Activated CD4-positive, CD25-positive, alpha-beta regulatory T cell treated with anti-CD3 and anti-CD28 coated beads, Interleukin-2, amount 50 U/mL, for 24 hours (primary cell): Measurements from ENCODE around the gene RXRA.

Experiments used
- ATAC-seq, 2 donors: fragments of 150-1000 bp; cut with Tn5 transposase; one replicate each; pipeline ENCODE4 v1.10.0; 2021; ENCODE audit warnings: mild to moderate bottlenecking in 1 of 2, moderate library complexity in 1 of 2

Gene RXRA

DNA sequence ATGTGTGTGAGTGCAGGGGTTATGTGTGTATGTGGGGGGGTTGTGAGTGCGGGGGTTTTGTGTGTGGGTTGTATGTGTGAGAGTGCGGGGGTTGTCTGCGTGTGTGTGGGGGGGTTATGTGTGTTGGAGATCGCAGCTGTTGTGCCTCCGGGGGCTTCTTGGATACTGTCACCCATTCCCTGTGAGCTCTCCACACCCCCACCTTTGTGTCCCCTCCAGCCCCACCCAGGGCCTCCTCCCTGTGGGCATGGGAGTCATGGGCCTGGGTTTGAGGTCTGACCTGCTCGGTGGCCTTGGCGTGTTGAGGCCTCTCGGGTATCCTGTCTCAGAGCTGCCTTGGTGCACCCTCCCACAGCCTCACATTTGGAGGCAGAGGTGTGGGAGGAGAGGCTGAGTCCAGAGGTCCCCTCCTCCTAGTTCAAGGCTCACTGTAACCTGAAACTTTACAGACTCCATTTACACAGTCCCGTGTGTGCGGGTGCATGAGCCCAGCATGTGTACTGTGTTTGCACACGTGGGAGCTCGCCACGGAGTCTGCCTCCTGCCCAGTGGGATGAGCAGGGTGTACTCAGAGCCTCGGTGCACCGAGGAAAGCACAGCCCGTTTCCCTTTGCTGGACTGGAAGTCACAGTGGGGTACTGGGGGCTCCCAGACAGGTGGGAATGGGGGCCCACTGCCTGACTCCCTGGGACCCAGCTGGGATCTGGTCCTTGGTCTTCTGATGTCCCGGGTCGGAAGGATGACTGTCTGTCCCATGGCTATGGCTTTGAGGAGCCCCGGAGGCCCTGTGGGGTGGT, 43.4 kb downstream of the RXRA start:
- ATAC-seq, result no peak

GRCh38 chr9:134370213-134370492, 43.9 kb downstream of the RXRA start:
- no peak for ATAC-seq

DNA sequence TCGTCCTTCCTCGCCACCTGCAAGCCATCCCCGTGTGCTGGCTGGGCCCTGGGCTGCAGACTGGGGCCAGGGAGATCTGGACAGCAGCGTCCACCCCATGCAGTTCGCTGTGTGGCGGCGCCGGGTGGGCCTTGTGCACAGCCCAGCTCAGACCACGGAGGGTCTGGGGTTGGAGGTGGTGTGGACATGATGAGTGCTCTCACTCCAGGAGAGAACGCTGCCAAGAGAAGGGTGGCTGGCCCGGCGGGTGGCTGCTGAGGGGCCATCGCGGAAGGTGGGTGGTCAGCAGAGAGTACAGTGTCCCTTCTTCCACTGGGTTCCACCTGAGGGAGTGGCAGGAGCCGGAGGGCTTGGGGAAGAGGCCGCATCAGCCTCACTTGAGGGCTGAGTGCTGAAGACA, 44.4 kb downstream of the RXRA start:
- no peak for ATAC-seq

DNA sequence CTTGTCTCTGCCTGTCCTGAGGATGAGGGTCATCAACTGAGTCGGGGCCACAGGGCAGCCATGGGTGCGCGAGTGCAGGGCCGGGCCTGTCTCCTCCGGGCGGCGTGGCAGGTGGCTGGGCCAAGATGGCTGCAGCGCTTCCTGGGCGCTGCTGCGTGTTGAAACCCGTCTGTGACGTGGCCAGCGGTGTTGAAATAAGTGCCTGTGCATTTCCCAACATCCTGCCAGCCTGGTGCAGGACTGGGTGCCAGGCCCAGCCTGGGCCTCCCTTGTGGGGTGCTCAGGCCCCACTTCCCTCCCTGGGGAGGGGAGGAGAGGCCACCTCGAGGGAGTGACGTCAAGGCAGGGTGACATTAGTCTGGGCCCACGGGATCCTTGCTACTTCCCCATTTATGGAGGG, 45.5 kb downstream of the RXRA start:
- ATAC-seq, result no peak

GRCh38 chr9:134372581-134373267, 46.5 kb downstream of the RXRA start:
- ATAC-seq, result no peak

GRCh38 chr9:134373269-134373668, 47.0 kb downstream of the RXRA start:
- ATAC-seq, result no peak

DNA sequence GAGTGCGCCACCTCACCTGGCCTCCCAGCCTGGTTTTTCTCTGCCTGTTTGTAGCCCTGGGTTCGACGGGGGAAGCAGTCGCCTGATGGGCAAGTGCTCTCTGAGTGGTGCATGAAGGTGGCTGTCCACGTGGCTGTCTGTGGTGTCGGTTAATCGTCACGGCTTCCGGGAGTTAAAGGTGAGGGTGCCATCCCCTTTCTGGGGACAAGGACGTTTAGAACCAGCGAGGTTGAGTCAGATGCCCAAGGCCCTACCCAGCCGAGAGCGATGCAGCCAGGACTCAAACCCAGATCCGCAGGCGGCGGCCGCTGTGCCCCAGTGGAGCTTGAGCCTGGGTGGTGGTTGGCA, 47.7 kb downstream of the RXRA start:
- no peak for ATAC-seq

GRCh38 chr9:134374301-134375010, 48.2 kb downstream of the RXRA start:
- no peak for ATAC-seq

DNA sequence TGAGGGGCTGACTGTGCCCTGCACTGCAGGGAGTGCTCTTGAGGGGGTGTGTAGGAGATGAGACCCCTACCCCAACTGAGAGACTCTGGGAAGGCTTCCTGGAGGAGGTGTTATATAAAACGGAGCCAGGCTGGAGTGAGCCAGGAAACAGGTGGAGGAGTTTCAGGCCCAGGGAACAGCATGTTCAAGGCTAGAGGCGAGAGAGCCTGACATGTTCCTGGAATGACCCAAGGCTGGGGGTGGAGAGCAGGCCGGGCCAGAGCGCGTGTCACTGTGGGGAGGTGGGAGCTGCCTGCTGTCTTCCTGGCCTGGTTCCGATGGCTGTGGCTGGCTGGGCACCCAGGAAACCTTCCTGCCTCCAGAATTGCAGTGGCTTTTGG, 48.7 kb downstream of the RXRA start:
- ATAC-seq, result no peak

DNA sequence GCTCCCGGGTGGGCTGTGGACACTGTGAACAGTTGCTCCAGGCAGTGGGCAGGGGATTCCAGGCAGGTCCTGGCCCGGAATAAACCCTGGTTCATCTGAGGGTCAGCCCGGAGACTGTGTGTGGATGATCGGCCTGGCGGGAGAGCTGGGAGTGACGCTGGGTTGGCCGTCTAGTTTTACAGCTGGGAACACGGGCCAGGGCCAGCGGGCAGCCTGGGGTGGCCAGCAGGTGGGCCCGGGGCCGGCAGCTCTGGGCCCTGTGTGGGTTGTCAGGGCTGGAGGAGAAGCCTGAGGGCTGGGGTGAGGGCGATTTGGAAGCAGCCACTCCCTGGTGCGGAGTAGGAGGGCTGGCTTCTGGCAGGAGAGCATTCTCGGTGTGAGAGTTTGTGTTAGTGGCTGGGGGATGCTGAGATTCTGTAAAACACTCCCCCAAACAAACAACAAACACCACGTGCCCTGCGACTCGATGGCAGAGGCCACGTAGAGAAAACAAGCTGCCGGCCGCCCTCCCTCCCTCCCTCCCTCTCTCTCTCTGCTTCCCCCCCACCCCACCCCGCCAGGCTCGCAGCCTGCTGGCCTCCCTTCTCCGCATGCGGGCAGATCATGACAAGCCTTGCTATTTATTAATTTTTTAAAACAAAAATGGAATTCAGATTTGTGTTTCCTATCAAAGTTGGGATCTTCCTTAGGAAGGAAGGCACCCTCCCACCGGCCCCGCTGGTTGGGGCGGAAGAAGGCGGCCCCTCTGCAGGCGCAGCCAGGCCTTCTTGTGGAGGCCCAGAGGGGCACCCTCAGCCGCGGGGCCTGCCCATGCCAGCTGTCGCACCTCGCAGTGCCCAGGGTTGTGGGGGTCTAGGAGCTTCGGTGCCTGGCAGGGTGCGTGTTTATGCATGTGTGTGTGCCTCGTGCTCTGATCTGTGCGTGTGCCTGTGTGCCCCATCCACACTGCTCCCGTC, 49.5 kb downstream of the RXRA start:
- no peak for ATAC-seq

DNA sequence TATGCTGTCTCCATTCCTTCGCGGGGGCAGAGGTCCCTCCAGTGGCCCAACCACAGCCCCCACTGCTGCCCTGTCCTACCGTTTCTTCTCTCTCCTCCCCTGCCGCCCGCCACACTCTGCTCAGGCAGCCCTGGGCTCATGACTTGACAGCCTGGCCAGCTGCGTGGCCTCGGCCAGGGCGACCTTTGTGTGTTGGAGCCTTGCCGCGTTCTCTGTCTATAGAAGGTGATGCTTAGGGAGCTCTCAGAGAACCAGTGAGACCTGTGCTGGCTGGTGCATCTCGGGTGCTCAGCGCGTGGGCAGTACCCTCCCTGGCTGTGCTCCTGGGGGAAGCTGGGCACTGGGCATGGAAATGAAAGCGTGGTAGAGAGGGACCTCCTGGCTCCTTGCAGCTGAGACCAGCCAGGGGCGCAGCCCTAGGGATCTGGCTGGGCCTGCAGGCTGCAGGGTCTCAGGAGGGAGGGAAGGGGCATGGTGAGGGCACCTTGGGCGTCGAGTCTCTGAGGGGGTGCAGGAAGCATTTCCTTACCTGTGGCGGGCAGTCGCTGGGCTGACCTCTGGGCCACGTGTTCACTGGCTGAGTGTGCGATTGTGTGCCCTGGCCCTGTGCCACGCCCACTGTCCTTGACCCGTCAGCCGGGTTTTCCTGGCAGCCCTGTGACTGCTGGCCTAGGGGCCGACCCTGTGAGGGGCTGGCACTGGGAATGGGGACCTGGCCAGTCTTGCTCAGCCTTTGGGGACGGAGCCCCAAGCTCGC, 50.3 kb downstream of the RXRA start:
- ATAC-seq, result no peak

DNA sequence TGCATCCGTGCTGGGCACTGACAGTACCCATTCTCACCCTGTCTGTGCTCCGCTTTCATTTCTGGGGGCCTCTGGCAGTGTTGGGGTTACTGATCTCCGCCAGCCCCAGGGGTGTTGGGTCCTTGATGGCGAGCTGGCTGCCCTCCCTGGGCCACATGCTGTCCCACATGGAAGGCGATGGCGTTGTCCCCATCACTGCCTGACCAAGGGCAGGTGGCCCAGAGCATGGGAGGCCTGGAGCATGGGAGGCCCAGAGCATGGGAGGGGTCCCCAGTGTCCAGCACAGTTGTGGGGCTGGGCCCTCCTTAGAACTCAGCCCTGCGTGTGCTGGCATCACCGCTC, 50.9 kb downstream of the RXRA start:
- ATAC-seq, result no peak

- ATAC-seq, result no peak
Measured at GRCh38 chr9:134377976-134378375, 51.7 kb downstream of the RXRA start.

DNA sequence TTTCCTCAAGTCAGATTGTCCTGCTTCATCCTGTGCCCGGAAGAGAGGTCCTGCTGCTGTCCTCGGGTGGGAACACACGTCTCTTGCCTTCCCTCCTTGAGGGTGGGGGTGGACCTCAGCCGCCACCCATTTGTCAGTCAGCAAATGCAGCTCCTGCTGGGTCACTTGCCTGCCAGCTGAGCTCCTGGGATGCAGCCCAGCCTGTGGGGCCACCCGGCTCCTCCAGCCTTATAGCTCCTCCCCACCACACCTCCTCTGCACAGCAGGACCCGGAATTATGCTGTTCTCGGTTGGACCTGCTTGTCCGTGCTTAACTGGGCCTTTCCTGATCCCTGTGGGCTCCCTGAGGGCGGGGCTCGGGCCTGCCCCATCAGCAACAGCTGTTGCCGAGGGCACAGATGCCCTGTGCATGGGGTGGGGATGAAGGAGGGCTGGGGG, 52.7 kb downstream of the RXRA start:
- no peak for ATAC-seq

DNA sequence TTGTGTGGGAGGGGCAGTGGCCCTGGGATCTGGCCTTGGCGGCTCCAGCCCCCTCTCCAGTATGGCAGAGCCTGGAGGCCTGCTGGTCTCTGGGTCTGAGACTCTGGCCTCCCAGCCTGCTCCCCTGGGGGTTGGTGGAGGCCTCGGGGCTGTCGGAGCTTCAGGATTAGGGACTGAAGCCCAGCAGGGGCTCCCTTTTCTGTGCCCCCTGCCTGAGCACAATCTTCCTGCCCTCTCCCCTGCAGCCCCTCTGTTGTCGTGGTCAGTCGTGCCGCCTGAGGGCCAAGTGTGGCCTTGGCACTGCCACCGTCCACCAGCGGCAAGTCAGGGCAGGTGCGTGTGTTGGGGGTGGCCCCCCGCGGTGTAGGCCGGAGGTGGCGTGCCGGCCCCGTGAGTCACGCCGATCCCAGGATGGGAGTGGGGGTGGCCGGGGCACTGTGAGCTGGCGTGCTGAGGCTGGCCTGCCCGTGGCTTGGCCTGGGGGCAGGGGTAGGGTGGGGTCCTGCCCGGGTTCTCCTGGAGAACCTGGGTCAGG, 53.6 kb downstream of the RXRA start:
- no peak for ATAC-seq

GRCh38 chr9:134380542-134381271, 54.5 kb downstream of the RXRA start:
- ATAC-seq, result no peak

GRCh38 chr9:134381272-134381661, 55.0 kb downstream of the RXRA start:
- ATAC-seq, result no peak

DNA sequence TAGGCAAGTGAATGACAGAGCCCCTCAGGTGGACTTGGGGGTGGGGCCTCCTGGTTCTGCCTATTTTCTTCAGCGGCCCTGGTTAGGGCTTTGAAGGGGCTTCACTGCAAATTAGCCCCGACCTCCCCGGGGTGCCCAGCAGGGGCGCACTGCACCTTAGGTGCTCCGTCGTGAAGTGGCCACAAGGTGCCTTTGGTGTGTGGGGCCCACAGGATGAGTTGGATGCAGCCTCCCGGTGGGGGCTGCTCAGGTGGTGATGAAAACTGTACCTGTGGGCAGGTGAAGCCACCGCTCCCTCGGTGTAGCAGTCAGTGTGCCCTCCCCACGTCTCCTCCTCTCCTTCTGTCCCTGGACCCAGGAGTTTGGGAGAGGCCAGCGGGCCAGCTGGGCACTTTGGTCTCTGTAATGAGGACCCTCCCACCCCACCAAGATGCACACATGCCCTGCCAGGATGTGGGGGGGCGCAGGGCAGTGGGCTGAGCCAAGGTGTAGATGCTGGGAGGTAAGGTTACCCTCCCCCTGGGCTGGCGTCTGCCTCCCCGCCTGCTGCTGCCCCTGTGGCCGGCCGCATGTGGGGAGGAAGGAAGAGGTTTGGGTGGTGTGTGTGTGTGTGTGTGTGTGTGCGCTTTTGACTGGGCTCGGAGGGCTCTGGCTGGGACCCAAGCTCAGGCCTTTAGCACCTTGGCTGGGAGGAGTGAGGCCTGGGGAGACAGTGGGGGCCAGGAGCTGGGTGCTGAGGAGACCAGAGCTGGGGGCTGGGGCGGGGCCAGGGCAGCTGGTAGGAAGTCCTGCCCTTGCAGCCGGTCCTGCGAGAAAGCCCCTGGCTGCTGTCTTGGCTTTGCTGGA, 55.6 kb downstream of the RXRA start:
- ATAC-seq, result peak; percentile 55 to 63

GRCh38 chr9:134382733-134383132, 56.5 kb downstream of the RXRA start:
- ATAC-seq, result no peak

- ATAC-seq, result no peak
Measured at GRCh38 chr9:134383148-134383547, 56.9 kb downstream of the RXRA start.
